Heart left ventricle (tissue), 16 donors: ENCODE results near the gene TACC2. TPM values are rescaled to one million over a fixed set of nuclear protein-coding genes. Genes with fewer than 3 reads are reported as not detected.

ENCODE experiments used
- ATAC-seq, 4 donors: fragments of 200-7000 bp; cut with Tn5 transposase; one replicate each; pipeline ENCODE4 v1.9.1; 2020 to 2022; ENCODE audit warnings: moderate library complexity in 4 of 4, mild to moderate bottlenecking in 3 of 4, moderate number of reproducible peaks in 1 of 4
- DNase-seq, 5 donors: peaks; one replicate each; pipeline ENCODE4 v3.0.0-alpha.2; 2020
- H3K27ac ChIP-seq, 12 donors: fragments of 200-600 bp; sonication (generic) in 4 of 12; one replicate each; pipeline versions ENCODE4 v1.5.0 to v1.8.0; 2016 to 2022; ENCODE audit warnings: mild to moderate bottlenecking in 2 of 12
- H3K27me3 ChIP-seq, 9 donors: fragments of 200-600 bp; sonication (generic) in 2 of 9; one replicate each; pipeline versions ENCODE4 v1.5.1 to v1.8.0; 2016 to 2022; ENCODE audit warnings: mild to moderate bottlenecking in 3 of 9
- H3K36me3 ChIP-seq, 9 donors: fragments of 200-600 bp; sonication (generic) in 2 of 9; one replicate each; pipeline versions ENCODE4 v1.5.0 to v1.8.0; 2018 to 2022; ENCODE audit warnings: mild to moderate bottlenecking in 2 of 9
- H3K4me1 ChIP-seq, 12 donors: fragments of 200-600 bp; sonication (generic) in 4 of 12; one replicate each; pipeline versions ENCODE4 v1.5.0 to v1.8.0; 2016 to 2022; ENCODE audit warnings: mild to moderate bottlenecking in 3 of 12
- H3K4me3 ChIP-seq, 12 donors: fragments of 200-600 bp; sonication (generic) in 4 of 12; one replicate each; pipeline versions ENCODE4 v1.5.0 to v1.8.0; 2017 to 2022; ENCODE audit warnings: mild to moderate bottlenecking in 9 of 12, moderate library complexity in 4 of 12
- H3K9me3 ChIP-seq, 12 donors: fragments of 200-600 bp; sonication (generic) in 4 of 12; one replicate each; pipeline versions ENCODE4 v1.5.0 to v1.8.0; 2016 to 2022; ENCODE audit warnings: mild to moderate bottlenecking in 1 of 12
- CTCF ChIP-seq, 12 donors: fragments of 200-600 bp; sonication (generic) in 4 of 12; IDR thresholded peaks; one replicate each; pipeline versions ENCODE4 v1.5.0 to v1.8.0; 2018 to 2022; ENCODE audit warnings: antibody characterized with exemption in 12 of 12, mild to moderate bottlenecking in 5 of 12
- POLR2A ChIP-seq, 2 donors: fragments of 450-650 bp; IDR thresholded peaks; one replicate each; pipeline ENCODE4 v1.6.1; 2017; ENCODE audit warnings: antibody characterized with exemption in 2 of 2, mild to moderate bottlenecking in 2 of 2, moderate library complexity in 2 of 2
- WGBS, 4 donors: extraction: QIAGEN DNeasy Blood & Tissue Kit in 2 of 4; methylation state at CpG; one replicate each; pipeline versions ENCODE4 v1.1.5 to v1.1.7; 2013 to 2018; 5-methylcytosine and 5-hydroxymethylcytosine counted together
- intact Hi-C, 10 donors: fragments of 100-400 bp; cut with DNase I; formaldehyde crosslinking; loops; one replicate each; pipeline versions ENCODE4 v1.11.1 to v1.14.2; 2022
- polyA plus RNA-seq, 2 donors: library from polyadenylated mRNA; stranded (reverse); fragments of 200-250 nt; gene quantifications; one replicate each; pipeline ENCODE4 v1.2.3, GENCODE V29; 2013
- total RNA-seq, 9 donors: library from RNA; depleted of rRNA in 2 of 9; stranded (reverse); fragments of >200 nt in 2 of 9; fragmentation: NEBNext Ultra II Directional in 3 of 9; extraction: Animal tissue kit (Norgen Biotek cat#: 25700) in 3 of 9; gene quantifications; one replicate each; pipeline versions ENCODE4 v1.1.0 to v1.2.4, GENCODE V29; 2016 to 2023
- donor health status: ischemic (EF 13 %, LVEDD 7.1; RV severe dilation, severe dysfunction).
- donor health status: healthy with polysubstance abuse.
- donor health status: DM: no; HTN: yes; CAD: no.
- donor health status: DM: no; HTN: no; CAD: no.
- donor health status: ischemic (EF 25% LVEDD 6.9; RV normal size, moderate dysfunction).
- donor health status: ischemic (EF 25% LVEDD 5.7; RV mildly dilated, moderate dysfunction).
- donor health status: healthy.
- donor health status: DM: yes; HTN: yes; CAD: no.
- donor health status: ischemic (EF 35%, LVEDD 5.7; RV mildly dilated, moderate dysfunction).
- donor health status: nonischemic (EF 11% LVEDD 7.7; RV severe dilation, severe dysfunction).
- donor health status: DM: yes; HTN: yes; CAD: no.
- donor health status: PGD.
- donor health status: ischemic (EF 29% LVEDD 5.4; RV normal size, mild dysfunction).
- donor health status: nonischemic (EF 23%, LVEDD 6.1; RV moderate dilation, normal function).

TACC2 gene
- total and polyA plus RNA-seq, 11 donors = 96.7 to 456 (median 294) TPM

DNA sequence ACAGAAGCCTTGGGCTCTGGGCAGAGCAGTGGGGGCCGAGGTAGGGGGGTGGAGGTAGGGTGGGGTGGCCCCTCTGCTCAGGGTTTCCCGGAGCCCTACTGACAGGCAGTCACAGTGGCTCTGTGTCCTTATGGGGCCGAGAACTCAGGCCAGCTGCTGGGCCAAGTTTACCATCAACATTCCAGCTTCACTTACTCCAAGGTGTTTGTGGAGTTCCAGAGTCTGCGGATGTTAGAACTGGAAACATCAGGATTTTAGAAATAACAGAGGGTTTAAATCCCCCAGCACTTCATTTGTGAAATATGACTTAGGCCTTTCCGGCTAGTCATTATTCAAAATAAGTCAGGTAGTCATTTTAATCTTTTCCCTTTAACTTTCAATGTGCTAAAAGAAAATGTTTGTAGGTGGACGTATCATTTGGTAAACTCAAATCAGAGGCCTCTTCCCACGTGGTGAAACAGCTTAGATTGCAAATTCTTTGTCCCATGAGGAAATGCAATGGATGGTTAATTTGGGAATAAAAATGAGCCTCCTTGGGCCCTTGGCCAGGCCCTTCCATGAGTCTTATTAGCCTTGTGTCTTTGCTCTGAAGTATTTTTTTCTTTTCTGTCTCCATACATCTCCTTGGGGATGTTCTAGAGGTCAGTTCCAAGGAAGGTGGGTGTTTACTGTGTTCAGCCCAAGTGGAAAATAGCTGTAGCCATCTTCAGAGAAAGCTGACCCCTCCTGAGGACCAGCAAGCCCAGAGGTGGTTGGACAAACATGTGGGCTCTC is 182.5 kb downstream of the TACC2 start:
- Histone ChIP-seq H3K36me3 (peaks cover 0 to 8% (median 0%) of the 10 kb centered on the region in 9 donors), H3K4me1 (peaks cover 10 to 50% (median 38%) of the 10 kb centered on the region in 12 donors), H3K9me3 (no peaks in the 10 kb centered on the region), H3K27me3 (no peaks in the 10 kb centered on the region), H3K4me3 (no peak overlapping the region), H3K27ac (peak overlapping the region in 11 of 12 donors; percentile 31 to 85 (median 59))
- ATAC-seq = peak in 2 of 4 donors; percentile 15 to 19
- no peak for DNase-seq
- intact Hi-C loops = no loop called here
- TF ChIP-seq POLR2A (IDR thresholded peaks at IDR 0.05) (no peak), CTCF (IDR thresholded peaks at IDR 0.05) (no peak)
- WGBS, 4 donors = 43 to 58% (median 50%) methylated on average over 7 of the region's 7 CpGs

- peak overlapping the region in 11 of 12 donors; percentile 31 to 85 (median 59) for H3K27ac ChIP-seq
- intact Hi-C loops = no loop called here
- peak overlapping the region in 1 of 12 donors; percentile 8 for H3K4me3 ChIP-seq
- H3K36me3 ChIP-seq = peaks cover 0 to 8% (median 0%) of the 10 kb centered on the region in 9 donors
- peaks cover 10 to 44% (median 38%) of the 10 kb centered on the region in 12 donors for H3K4me1 ChIP-seq
- TF ChIP-seq CTCF (IDR thresholded peaks at IDR 0.05) = no peak
- TF ChIP-seq POLR2A (IDR thresholded peaks at IDR 0.05) = no peak
- WGBS, 4 donors = 45 to 65% (median 54%) methylated on average over 12 of the region's 12 CpGs
- no peaks in the 10 kb centered on the region for H3K27me3 ChIP-seq
- no peak for DNase-seq
- no peaks in the 10 kb centered on the region for H3K9me3 ChIP-seq
- ATAC-seq = peak in 3 of 4 donors; percentile 18 to 65 (median 35)
Measured at GRCh38 chr10:122172361-122173008, 183.5 kb downstream of the TACC2 start.

DNA sequence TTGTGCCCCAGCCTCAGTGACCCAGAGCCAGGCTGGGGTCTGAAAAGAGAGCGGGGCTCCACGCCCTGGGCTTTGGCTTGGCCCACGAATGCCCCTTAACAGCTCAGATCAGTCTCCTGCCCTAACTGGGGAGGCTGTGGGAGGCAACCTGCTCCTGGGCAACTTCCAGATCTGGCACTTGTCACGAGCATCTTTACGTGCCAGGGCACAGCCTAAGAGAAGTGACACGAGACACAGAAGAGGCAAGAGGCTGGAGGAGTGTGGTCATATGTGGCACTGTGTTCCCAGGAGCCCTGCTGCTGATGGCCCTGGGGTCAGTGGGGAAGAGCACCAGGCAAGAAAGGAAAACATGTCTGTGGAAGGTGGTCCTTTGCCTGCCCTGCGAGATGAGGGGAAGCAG is 184.4 kb downstream of the TACC2 start:
- Histone ChIP-seq H3K4me1 (peaks cover 10 to 44% (median 38%) of the 10 kb centered on the region in 12 donors), H3K27ac (peak overlapping the region; percentile 8 to 85 (median 44)), H3K9me3 (no peaks in the 10 kb centered on the region), H3K27me3 (no peaks in the 10 kb centered on the region), H3K36me3 (peaks cover 0 to 7% (median 0%) of the 10 kb centered on the region in 9 donors), H3K4me3 (no peak overlapping the region)
- ATAC-seq = peak; percentile 69 to 82 (median 80)
- DNase-seq = peak in 3 of 5 donors; percentile 40 to 76 (median 62)
- intact Hi-C loops = no loop called here
- 50 to 78% (median 59%) methylated on average over 4 to 7 of the region's 7 CpGs for WGBS, 4 donors
- no peak for TF ChIP-seq POLR2A (IDR thresholded peaks at IDR 0.05)
- TF ChIP-seq CTCF (IDR thresholded peaks at IDR 0.05) = no peak
